Measurements from ENCODE around the gene TSPAN9. TPM values are rescaled to one million over a fixed set of nuclear protein-coding genes. Genes with fewer than 3 reads are reported as not detected.

The TSPAN9 gene
- total and polyA plus RNA-seq, 2 of the 4 experiments (the other 2 are of a cell fraction): 17.7 to 39.1 TPM

- ChIA-PET CTCF (no interaction called here), POLR2A (ENCODE audit: unreplicated experiment) (no interaction called here)
- Histone ChIP-seq H3K79me1 (ENCODE audit: low read depth in 1 of 2, low read length in 2 of 2) (no peaks in the 10 kb centered on the region; a peak in 1 of 4 replicates), H3K4me3 (ENCODE audit: insufficient read depth, low read depth, low read length) (no peak overlapping the region), H3K18ac (ENCODE audit: low read depth, low read length) (no peak overlapping the region), H2AFZ (replicated peaks; ENCODE audit: low read length, poor library complexity) (no peak overlapping the region), H2BK120ac (ENCODE audit: low read depth, low read length) (no peak overlapping the region), H3K14ac (replicated peaks; ENCODE audit: low read depth, low read length) (no peak overlapping the region), H3K4ac (ENCODE audit: low read depth, low read length) (no peak overlapping the region), H2BK20ac (ENCODE audit: low read depth, low read length) (no peak overlapping the region), H2AK9ac (replicated peaks; ENCODE audit: low read depth, low read length, poor library complexity) (no peak overlapping the region), H2AK5ac (ENCODE audit: low read depth, low read length) (no peak overlapping the region), H3K4me2 (ENCODE audit: low read depth, low read length) (no peak overlapping the region), H4K5ac (ENCODE audit: low read depth, low read length) (no peak overlapping the region), H4K8ac (ENCODE audit: low read depth in 2 of 2, low read length in 2 of 2) (no peak overlapping the region), H3K27ac (ENCODE audit: insufficient read depth, low read length) (no peak overlapping the region), H3K9me3 (ENCODE audit: control insufficient read depth, insufficient read depth, low read length) (no peaks in the 10 kb centered on the region), H3K56ac (ENCODE audit: extremely low read depth, insufficient read depth, low read length) (no peak overlapping the region), H3K36me3 (ENCODE audit: control insufficient read depth, insufficient read depth, low read length) (no peaks in the 10 kb centered on the region), H4K20me1 (ENCODE audit: insufficient read depth, low read length) (no peaks in the 10 kb centered on the region), H4K91ac (ENCODE audit: insufficient read depth, low read depth, low read length) (no peak overlapping the region), H3K27me3 (ENCODE audit: control insufficient read depth, insufficient read depth, low read length) (no peaks in the 10 kb centered on the region), H3K9me1 (ENCODE audit: insufficient read depth, low read length) (no peaks in the 10 kb centered on the region), H3K9ac (ENCODE audit: low read depth, low read length) (no peak overlapping the region), H3K4me1 (ENCODE audit: control insufficient read depth, insufficient read depth, low read length) (no peaks in the 10 kb centered on the region), H2BK5ac (ENCODE audit: low read depth, low read length, poor library complexity, severe bottlenecking) (no peak overlapping the region), H2BK15ac (ENCODE audit: low read depth, low read length) (no peak overlapping the region), H3K23ac (ENCODE audit: low read depth, low read length) (no peak overlapping the region)
- 92% methylated on average over 2 of the region's 14 CpGs; no CpG with 5 or more reads in 1 of the 2 experiments for WGBS, 2 experiments (ENCODE audit: extremely low coverage in 2 of 2, insufficient read length in 1 of 2)
- no TSS peak for BruUV-seq (replicated peaks)
- no peak for ATAC-seq (ENCODE audit: low read depth)
- in situ Hi-C loops (cut with MboI; ENCODE audit: low sequenced_read_pairs): no loop called here
- intact Hi-C loops (cut with micrococcal nuclease): no loop called here
- dilution Hi-C loops (cut with HindIII; ENCODE audit: low sequenced_read_pairs, unreplicated experiment): no loop called here
- TF ChIP-seq USF2 (IDR thresholded peaks at IDR 0.05; ENCODE audit: low read depth, low read length) (no peak), NFE2L2 (IDR thresholded peaks at IDR 0.05; ENCODE audit: low read depth, low read length) (no peak), POLR2A (IDR thresholded peaks at IDR 0.05; ENCODE audit: low read depth, low read length) (no peak), MAFK (IDR thresholded peaks at IDR 0.05; ENCODE audit: low read depth, low read length) (no peak)
- no peak for DNase-seq
These were observed 166.4 kb downstream of the TSPAN9 start for GRCh38 chr12:3243376-3244084.
